Measurements from ENCODE around the gene MSH3. TPM values are rescaled to one million over a fixed set of nuclear protein-coding genes. Genes with fewer than 3 reads are reported as not detected.

The MSH3 gene
- polyA plus RNA-seq, 3 donors = 4.5 to 9.9 (median 8.0) TPM

- peaks cover 14 to 68% of the 10 kb centered on the region in 2 donors for H3K36me3 ChIP-seq (replicated peaks in 1 of 2; ENCODE audit: control insufficient read depth in 1 of 2, insufficient read depth in 2 of 2, low read length in 2 of 2)
These were observed 109.6 kb downstream of the MSH3 start for GRCh38 chr5:80763873-80764647.

DNA sequence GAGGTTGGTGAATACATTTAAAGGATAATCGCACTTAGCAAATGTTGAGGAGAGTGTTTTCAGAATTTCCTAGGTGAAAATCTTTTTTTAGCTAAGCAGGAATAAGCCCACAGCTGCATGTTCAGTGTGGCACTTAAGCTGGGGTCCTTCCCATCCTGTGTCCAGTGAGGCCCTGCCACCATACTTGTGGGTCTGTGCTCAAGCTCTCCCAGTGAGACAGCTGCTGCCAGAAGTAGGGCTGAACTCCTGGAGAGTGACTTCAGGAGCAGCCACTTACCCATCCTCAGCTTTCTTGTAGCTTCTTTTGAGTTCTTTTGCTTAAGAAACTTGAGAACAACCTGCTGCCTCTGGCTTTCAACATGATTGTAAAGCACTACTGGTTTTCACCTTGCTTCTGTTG lies 110.3 kb downstream of the MSH3 start:
- H3K9me3 Mint-ChIP-seq = no peaks in the 10 kb centered on the region
- no peak overlapping the region for H3K27ac Mint-ChIP-seq
- intact Hi-C loops (cut with micrococcal nuclease) = no loop called here
- peaks cover 14 to 68% of the 10 kb centered on the region in 2 donors for H3K36me3 ChIP-seq (replicated peaks in 1 of 2; ENCODE audit: control insufficient read depth in 1 of 2, insufficient read depth in 2 of 2, low read length in 2 of 2)
- no peak overlapping the region for H3K4me2 ChIP-seq (replicated peaks; ENCODE audit: extremely low read depth, low read length, poor library complexity, severe bottlenecking)
- H3K4me3 Mint-ChIP-seq = no peak overlapping the region
- no peak for DNase-seq
- H3K9ac ChIP-seq (ENCODE audit: insufficient read depth, low read length, poor library complexity, severe bottlenecking) = no peak overlapping the region
- no peak overlapping the region for H3K4me3 ChIP-seq (replicated peaks in 1 of 3; ENCODE audit: low read depth in 2 of 3, low read length in 3 of 3)
- H3K4me1 ChIP-seq (ENCODE audit: control insufficient read depth in 1 of 2, insufficient read depth in 2 of 2, low read length in 2 of 2) = no peaks in the 10 kb centered on the region
- no peaks in the 10 kb centered on the region for H3K4me1 Mint-ChIP-seq
- H2AFZ ChIP-seq (ENCODE audit: insufficient read depth, low read depth, low read length, poor library complexity, severe bottlenecking) = no peak overlapping the region
- no peaks in the 10 kb centered on the region for H3K27me3 Mint-ChIP-seq (ENCODE audit: low read depth in 3 of 3)
- WGBS (ENCODE audit: insufficient coverage) = 100% methylated on average over 1 of the region's 1 CpG
- no peaks in the 10 kb centered on the region for H3K27me3 ChIP-seq (ENCODE audit: control insufficient read depth in 2 of 2, insufficient read depth in 2 of 2, low read length in 2 of 2)
- no peaks in the 10 kb centered on the region for H3K79me2 ChIP-seq (ENCODE audit: insufficient read depth, low read length)
- H4K20me1 ChIP-seq (ENCODE audit: insufficient read depth, low read length) = no peaks in the 10 kb centered on the region
- H3K9me3 ChIP-seq (replicated peaks in 1 of 2; ENCODE audit: control insufficient read depth in 1 of 2, insufficient read depth in 1 of 2, low read length in 2 of 2) = no peaks in the 10 kb centered on the region
- no peak overlapping the region for H3K27ac ChIP-seq (ENCODE audit: low read depth in 1 of 2, low read length in 2 of 2)
- H3K36me3 Mint-ChIP-seq = peaks cover 44 to 58% of the 10 kb centered on the region in 2 donors
- TF ChIP-seq CTCF (IDR thresholded peaks at IDR 0.05) = no peak

More at GRCh38 chr5:80763873-80764647, 109.6 kb downstream of the MSH3 start:
- H3K4me1 Mint-ChIP-seq = no peaks in the 10 kb centered on the region
- Histone ChIP-seq H3K79me2 (ENCODE audit: insufficient read depth, low read length) (no peaks in the 10 kb centered on the region), H3K9ac (ENCODE audit: insufficient read depth, low read length, poor library complexity, severe bottlenecking) (no peak overlapping the region), H3K4me3 (replicated peaks in 1 of 3; ENCODE audit: low read depth in 2 of 3, low read length in 3 of 3) (no peak overlapping the region), H3K27me3 (ENCODE audit: control insufficient read depth in 2 of 2, insufficient read depth in 2 of 2, low read length in 2 of 2) (no peaks in the 10 kb centered on the region), H3K27ac (ENCODE audit: low read depth in 1 of 2, low read length in 2 of 2) (no peak overlapping the region), H4K20me1 (ENCODE audit: insufficient read depth, low read length) (no peaks in the 10 kb centered on the region), H3K4me1 (ENCODE audit: control insufficient read depth in 1 of 2, insufficient read depth in 2 of 2, low read length in 2 of 2) (no peaks in the 10 kb centered on the region), H3K4me2 (replicated peaks; ENCODE audit: extremely low read depth, low read length, poor library complexity, severe bottlenecking) (no peak overlapping the region), H2AFZ (ENCODE audit: insufficient read depth, low read depth, low read length, poor library complexity, severe bottlenecking) (no peak overlapping the region), H3K9me3 (replicated peaks in 1 of 2; ENCODE audit: control insufficient read depth in 1 of 2, insufficient read depth in 1 of 2, low read length in 2 of 2) (no peaks in the 10 kb centered on the region)
- H3K27me3 Mint-ChIP-seq (ENCODE audit: low read depth in 3 of 3) = no peaks in the 10 kb centered on the region
- H3K36me3 Mint-ChIP-seq = peaks cover 45 to 57% of the 10 kb centered on the region in 2 donors
- H3K9me3 Mint-ChIP-seq = no peaks in the 10 kb centered on the region
- TF ChIP-seq CTCF (IDR thresholded peaks at IDR 0.05) = no peak
- H3K4me3 Mint-ChIP-seq = no peak overlapping the region
- intact Hi-C loops (cut with micrococcal nuclease) = no loop called here
- peak overlapping the region in 2 of 7 donors; percentile 6 to 32 for H3K27ac Mint-ChIP-seq
- no CpG with 5 or more reads among the region's 5 CpGs for WGBS (ENCODE audit: insufficient coverage)
- no peak for DNase-seq
